ENCODE data around the gene ABCC1.
"Not testable (repeated sequence)": the region's sequence is repeated elsewhere in the genome, so short reads cannot be mapped to it uniquely, and the experiment has no call there.

ABCC1 gene

DNA sequence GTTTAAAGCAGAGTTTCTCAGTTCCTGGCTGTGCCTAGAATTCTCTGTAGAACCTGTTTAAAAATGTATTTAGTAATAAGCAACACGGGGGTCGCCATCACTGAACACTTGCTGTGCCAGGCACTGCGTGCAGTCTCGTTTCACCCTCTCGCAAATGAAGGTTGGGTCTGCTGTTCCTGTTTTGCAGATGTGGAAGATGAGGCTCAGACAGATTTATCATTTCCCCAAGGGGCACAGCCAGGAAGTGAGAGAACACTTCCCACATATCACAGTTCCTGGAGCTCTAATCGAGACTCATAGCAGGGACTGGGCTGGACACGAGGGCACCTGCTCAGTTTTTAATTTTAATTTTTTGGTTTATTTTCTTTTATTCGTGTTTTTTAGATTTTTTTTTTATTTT lies 151.2 kb downstream of the ABCC1 start:
- DNase-seq (ENCODE audit: low spot score): no peak
- Mint-ChIP-seq H3K4me3 (no peak overlapping the region), H3K4me1 (ENCODE audit: low read depth) (no peaks in the 10 kb centered on the region), H3K9me3 (no peaks in the 10 kb centered on the region), H3K27me3 (ENCODE audit: low read depth) (no peaks in the 10 kb centered on the region), H3K36me3 (ENCODE audit: low read depth) (peaks cover 58% of the 10 kb centered on the region), H3K27ac (no peak overlapping the region)

DNA sequence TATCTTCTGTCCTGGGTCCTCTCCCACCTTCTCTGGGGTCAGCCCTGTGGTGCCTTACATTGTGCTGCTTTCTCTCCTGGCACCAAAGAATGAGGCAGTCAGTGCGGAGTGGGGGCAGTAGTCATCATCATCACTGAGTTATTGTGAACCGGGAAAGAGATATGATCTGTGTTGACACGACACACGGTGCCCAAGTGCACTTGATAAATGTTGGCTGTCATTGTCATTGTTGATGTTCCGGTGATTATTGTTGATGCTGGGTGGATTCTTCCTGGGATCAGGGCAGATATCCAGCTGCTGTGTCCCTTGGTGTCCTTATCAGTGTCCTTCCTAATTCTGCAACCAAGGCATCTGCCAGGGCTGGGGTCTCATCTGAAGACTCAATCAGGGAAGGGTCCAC lies 152.2 kb downstream of the ABCC1 start:
- H3K27ac Mint-ChIP-seq: no peak overlapping the region
- no peak for DNase-seq (ENCODE audit: low spot score)
- H3K27me3 Mint-ChIP-seq (ENCODE audit: low read depth): no peaks in the 10 kb centered on the region
- H3K4me3 Mint-ChIP-seq: no peak overlapping the region
- H3K4me1 Mint-ChIP-seq (ENCODE audit: low read depth): no peaks in the 10 kb centered on the region
- H3K36me3 Mint-ChIP-seq (ENCODE audit: low read depth): peaks cover 58% of the 10 kb centered on the region
- no peaks in the 10 kb centered on the region for H3K9me3 Mint-ChIP-seq

DNA sequence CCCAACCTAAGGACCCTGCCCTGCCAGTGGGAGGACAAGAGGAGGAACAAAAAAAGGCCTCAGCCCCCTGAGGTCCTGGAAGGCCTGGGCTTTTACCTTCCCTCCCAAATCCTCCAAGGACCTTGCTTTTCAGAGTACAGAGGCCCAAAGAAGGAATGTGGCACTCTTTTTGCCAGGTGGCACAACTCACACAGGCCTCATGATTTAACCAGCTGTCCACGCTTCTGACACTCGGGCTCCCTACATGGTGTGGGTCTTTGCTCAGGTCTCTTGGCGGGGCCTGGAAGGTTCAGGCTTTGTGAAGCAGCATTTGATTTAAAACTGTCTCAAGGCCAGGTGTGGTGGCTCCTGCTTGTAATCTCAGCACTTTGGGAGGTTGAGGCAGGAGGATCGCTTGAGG lies 153.3 kb downstream of the ABCC1 start:
- DNase-seq (ENCODE audit: low spot score): no peak
- peaks cover 63% of the 10 kb centered on the region for H3K36me3 Mint-ChIP-seq (ENCODE audit: low read depth)
- H3K4me3 Mint-ChIP-seq: no peak overlapping the region
- H3K27me3 Mint-ChIP-seq (ENCODE audit: low read depth): no peaks in the 10 kb centered on the region
- H3K9me3 Mint-ChIP-seq: no peaks in the 10 kb centered on the region
- no peaks in the 10 kb centered on the region for H3K4me1 Mint-ChIP-seq (ENCODE audit: low read depth)
- H3K27ac Mint-ChIP-seq: no peak overlapping the region

DNA sequence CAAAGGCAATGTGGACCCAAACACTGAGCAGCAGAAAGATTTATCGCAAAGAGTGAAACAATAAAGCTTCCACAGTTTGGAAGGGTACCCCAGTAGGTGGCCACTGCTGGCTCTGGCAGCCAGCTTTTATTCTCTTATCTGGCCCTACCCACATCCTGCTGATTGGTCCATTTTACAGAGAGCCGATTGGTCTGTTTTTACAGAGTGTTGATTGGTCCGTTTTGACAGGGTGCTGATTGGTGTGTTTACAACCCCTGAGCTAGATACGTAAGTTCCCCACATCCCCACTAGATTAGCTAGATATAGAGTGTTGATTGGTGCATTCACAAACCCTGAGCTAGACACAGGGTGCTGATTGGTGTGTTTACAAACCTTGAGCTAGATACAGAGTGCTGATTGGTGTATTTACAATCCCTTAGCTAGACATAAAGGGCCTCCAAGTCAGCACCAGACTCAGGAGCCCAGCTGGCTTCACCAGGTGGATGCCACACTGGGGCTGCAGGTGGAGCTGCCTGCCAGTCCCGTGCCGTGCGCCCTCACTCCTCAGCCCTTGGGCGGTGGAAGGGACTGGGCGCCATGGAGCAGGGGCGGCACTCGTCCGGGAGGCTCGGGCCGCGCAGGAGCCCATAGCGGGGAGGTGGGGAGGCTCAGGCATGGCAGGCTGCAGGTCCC lies 154.9 kb downstream of the ABCC1 start:
- H3K27me3 Mint-ChIP-seq (ENCODE audit: low read depth); H3K4me3 Mint-ChIP-seq; H3K9me3 Mint-ChIP-seq; H3K4me1 Mint-ChIP-seq (ENCODE audit: low read depth); H3K27ac Mint-ChIP-seq; DNase-seq (ENCODE audit: low spot score): not testable (repeated sequence)
- peaks cover 61% of the 10 kb centered on the region for H3K36me3 Mint-ChIP-seq (ENCODE audit: low read depth)

DNA sequence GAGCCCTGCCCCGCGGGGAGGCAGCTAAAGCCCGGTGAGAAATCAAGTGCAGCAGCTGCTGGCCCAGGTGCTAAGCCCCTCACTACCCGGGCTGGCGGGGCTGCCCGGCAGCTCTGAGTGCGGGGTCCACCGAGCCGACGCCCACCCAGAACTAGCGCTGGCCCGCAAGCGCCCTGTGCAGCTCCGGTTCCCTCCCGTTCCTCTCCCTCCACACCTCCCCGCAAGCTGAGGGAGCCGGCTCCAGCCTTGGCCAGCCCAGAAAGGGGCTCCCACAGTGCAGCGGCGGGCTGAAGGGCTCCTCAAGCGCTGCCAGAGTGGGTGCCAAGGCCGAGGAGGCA lies 155.4 kb downstream of the ABCC1 start:
- not testable (repeated sequence) for DNase-seq (ENCODE audit: low spot score); H3K27me3 Mint-ChIP-seq (ENCODE audit: low read depth); H3K4me1 Mint-ChIP-seq (ENCODE audit: low read depth); H3K27ac Mint-ChIP-seq; H3K9me3 Mint-ChIP-seq; H3K4me3 Mint-ChIP-seq
- peaks cover 58% of the 10 kb centered on the region for H3K36me3 Mint-ChIP-seq (ENCODE audit: low read depth)

DNA sequence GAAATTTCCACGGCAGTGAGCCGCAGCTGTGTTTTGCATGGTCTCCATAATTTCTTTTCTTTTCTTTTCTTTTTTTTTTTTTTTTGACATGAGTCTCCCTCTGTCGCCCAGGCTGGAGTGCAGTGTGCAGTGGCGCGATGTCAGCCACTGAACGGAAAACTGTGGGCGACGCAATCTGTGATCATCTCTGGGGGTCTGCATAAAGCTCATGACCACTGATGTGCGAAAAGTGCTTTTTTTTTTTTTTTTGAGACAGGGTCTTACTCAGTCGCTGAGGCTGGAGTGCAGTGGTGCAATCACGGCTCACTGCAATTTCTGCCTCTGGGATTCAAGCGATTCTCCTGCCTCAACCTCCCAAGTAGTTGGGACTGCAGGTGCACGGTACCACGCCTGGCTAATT lies 156.2 kb downstream of the ABCC1 start:
- no peak for DNase-seq (ENCODE audit: low spot score)
- no peaks in the 10 kb centered on the region for H3K27me3 Mint-ChIP-seq (ENCODE audit: low read depth)
- no peak overlapping the region for H3K4me3 Mint-ChIP-seq
- H3K36me3 Mint-ChIP-seq (ENCODE audit: low read depth): peaks cover 60% of the 10 kb centered on the region
- no peaks in the 10 kb centered on the region for H3K9me3 Mint-ChIP-seq
- no peak overlapping the region for H3K27ac Mint-ChIP-seq
- no peaks in the 10 kb centered on the region for H3K4me1 Mint-ChIP-seq (ENCODE audit: low read depth)

DNA sequence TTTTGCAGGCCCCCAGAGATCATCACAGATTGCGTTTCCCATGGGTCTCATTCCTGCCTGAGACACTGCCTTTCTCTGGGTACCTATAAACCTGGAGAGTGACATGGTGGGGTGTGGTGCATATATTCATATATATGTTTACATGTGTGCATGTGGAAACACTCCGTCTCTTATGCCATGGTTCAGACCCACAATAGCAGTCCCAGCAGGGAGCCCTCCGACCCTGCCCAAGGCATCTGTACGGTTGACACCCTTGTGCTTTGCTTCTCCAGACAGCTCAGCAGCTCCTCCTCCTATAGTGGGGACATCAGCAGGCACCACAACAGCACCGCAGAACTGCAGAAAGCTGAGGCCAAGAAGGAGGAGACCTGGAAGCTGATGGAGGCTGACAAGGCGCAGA lies 157.1 kb downstream of the ABCC1 start:
- no peak overlapping the region for H3K4me3 Mint-ChIP-seq
- DNase-seq (ENCODE audit: low spot score): no peak
- H3K27ac Mint-ChIP-seq: no peak overlapping the region
- H3K4me1 Mint-ChIP-seq (ENCODE audit: low read depth): no peaks in the 10 kb centered on the region
- no peaks in the 10 kb centered on the region for H3K9me3 Mint-ChIP-seq
- peaks cover 65% of the 10 kb centered on the region for H3K36me3 Mint-ChIP-seq (ENCODE audit: low read depth)
- no peaks in the 10 kb centered on the region for H3K27me3 Mint-ChIP-seq (ENCODE audit: low read depth)

DNA sequence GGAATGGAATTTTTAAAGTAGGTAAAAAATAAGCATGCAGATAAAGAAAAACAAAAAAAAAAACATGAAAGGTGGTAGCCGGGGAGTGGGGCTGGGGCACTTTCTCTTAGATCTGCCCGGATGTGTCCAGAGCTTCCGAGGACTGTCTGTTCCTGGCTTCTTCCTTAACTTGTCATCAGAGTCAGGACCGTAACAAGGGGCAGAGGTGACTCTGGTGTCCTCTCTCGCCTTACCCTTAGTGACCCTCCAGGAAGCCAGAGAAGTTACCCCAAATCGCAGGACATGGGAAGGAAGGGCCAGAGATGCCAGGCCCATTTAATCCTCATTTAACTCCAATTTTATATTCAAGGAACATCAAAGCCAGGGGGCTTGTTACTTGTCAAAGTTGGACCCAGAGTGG lies 158.4 kb downstream of the ABCC1 start:
- H3K36me3 Mint-ChIP-seq (ENCODE audit: low read depth): peaks cover 66% of the 10 kb centered on the region
- H3K27me3 Mint-ChIP-seq (ENCODE audit: low read depth): no peaks in the 10 kb centered on the region
- no peak for DNase-seq (ENCODE audit: low spot score)
- no peak overlapping the region for H3K4me3 Mint-ChIP-seq
- H3K9me3 Mint-ChIP-seq: no peaks in the 10 kb centered on the region
- H3K27ac Mint-ChIP-seq: no peak overlapping the region
- no peaks in the 10 kb centered on the region for H3K4me1 Mint-ChIP-seq (ENCODE audit: low read depth)

DNA sequence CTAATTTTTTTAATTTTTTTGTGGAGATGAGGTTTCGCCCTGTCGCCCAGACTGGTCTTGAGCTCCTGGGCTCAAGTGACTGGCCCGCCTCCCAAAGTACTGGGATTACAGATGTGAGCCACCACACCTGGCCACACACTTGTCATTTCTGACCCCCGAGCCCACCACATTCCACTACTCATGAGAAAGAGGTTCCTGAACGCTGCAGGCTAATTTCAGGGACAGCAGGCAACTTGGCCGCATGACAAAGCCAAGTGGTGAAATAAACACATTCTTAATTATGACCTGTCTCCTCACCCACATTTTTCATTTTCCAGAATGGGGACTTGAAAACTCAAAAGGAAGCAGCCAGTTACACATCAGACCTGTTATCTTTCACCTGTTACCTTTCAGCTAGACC lies 159.3 kb downstream of the ABCC1 start:
- no peaks in the 10 kb centered on the region for H3K27me3 Mint-ChIP-seq (ENCODE audit: low read depth)
- no peaks in the 10 kb centered on the region for H3K4me1 Mint-ChIP-seq (ENCODE audit: low read depth)

DNA sequence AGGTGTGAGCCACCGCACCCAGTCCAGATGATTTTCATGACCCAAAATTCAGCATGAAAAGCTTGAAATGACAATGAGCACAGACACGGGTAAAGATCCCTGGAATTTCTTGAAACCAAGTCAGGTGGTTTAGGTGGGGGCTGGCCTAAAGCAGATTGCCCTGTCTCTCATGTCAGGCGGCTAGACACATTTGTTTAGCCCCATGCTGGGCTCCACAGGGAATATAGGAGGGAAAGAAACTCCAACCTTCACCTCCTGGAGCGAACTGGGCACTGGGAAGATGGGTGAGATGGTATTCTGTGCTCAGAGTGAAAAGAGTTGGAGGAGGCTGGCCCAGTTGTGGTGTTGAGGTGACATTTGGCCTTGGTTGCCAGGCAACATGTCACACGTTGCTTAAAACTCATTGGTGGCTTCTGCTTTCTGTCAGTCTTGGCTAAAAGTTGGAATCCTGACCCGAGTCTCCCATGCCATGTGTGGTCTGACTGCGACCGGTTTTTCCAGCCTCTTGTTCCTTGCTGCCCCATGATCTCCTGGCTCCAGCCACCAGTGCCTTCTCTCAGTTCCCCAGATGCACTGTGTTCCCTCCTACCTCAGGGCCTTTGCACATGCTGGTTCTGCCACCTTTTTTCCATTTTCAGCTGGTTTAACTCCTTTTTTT lies 160.2 kb downstream of the ABCC1 start:
- Mint-ChIP-seq H3K27ac (no peak overlapping the region), H3K4me3 (no peak overlapping the region), H3K27me3 (ENCODE audit: low read depth) (no peaks in the 10 kb centered on the region), H3K36me3 (ENCODE audit: low read depth) (peaks cover 67% of the 10 kb centered on the region), H3K4me1 (ENCODE audit: low read depth) (no peaks in the 10 kb centered on the region), H3K9me3 (no peaks in the 10 kb centered on the region)
- no peak for DNase-seq (ENCODE audit: low spot score)

More for the DNA sequence above, 159.3 kb downstream of the ABCC1 start:
- Mint-ChIP-seq H3K9me3 (no peaks in the 10 kb centered on the region), H3K4me3 (no peak overlapping the region), H3K36me3 (ENCODE audit: low read depth) (peaks cover 65% of the 10 kb centered on the region), H3K27ac (no peak overlapping the region)
- DNase-seq (ENCODE audit: low spot score): no peak

DNA sequence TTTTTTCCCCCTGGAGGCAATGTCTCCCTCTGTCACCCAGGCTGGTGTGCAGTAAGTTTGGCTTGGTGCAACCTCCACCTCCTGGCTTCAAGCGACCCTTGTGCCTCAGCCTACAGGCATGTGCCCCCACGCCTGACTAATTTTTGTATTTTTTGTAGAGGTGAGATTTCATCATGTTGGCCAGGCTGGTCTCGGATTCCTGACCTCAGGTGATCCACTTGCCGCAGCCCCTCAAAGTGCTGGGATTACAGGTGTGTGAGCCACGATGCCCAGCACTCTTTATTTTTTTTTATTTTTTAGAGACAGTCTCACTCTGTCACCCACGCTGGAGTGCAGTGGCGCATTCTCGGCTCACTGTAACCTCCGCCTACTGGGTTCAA lies 160.7 kb downstream of the ABCC1 start:
- Mint-ChIP-seq H3K9me3 (no peaks in the 10 kb centered on the region), H3K27me3 (ENCODE audit: low read depth) (no peaks in the 10 kb centered on the region), H3K4me3 (no peak overlapping the region), H3K27ac (no peak overlapping the region), H3K36me3 (ENCODE audit: low read depth) (peaks cover 72% of the 10 kb centered on the region), H3K4me1 (ENCODE audit: low read depth) (no peaks in the 10 kb centered on the region)
- no peak for DNase-seq (ENCODE audit: low spot score)

DNA sequence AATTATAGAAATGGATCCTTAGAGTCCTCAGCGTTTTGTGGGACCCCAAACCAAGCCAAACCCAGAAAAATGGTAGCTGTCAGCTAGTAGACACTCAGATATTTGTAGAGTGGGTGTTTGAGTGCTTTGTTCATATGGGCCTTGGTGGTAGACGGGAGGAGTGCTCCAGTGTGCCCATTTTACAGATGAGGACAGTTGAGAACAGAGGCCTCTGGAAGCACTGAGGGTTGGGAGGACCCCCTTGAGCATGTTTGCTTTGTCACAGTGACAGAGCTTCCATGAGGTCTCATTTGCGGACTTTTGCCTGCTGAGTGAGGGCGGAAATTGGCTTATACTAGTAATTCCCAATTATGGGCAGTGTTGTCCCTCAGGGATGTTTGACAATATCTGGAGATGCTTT lies 162.2 kb downstream of the ABCC1 start:
- H3K36me3 Mint-ChIP-seq (ENCODE audit: low read depth): peaks cover 76% of the 10 kb centered on the region
- no peak for DNase-seq (ENCODE audit: low spot score)

DNA sequence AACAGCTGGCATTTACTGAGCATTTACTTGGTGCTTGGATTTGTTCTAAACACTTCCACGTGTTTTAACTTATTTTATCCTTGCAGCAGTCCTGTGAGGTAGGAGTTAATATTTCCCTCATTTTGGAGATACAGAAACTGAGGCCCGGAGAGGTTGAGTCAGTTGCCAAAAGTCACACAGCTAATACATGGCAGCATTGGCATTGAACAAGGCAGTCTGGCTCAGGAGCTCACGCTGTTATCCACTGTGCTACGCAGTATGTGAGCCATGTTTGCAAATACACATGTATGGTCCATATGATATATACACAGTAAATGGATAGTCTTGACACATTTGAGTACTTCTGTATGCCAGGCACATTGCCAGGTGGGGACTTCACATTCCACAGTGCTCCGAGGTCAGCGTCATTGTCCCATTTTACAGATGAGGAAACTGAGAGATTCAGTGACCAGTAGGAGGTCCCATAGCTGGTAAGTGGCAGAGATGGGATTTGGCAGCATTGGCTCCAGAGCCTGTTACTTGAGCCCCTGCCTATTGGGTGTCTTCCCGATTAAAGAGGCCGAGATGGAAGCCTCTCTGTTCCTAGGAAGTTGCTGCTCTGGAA lies 163.1 kb downstream of the ABCC1 start:
- H3K4me1 Mint-ChIP-seq (ENCODE audit: low read depth): no peaks in the 10 kb centered on the region
- H3K9me3 Mint-ChIP-seq: peaks cover 7% of the 10 kb centered on the region
- no peak overlapping the region for H3K4me3 Mint-ChIP-seq
- no peaks in the 10 kb centered on the region for H3K27me3 Mint-ChIP-seq (ENCODE audit: low read depth)
- peaks cover 80% of the 10 kb centered on the region for H3K36me3 Mint-ChIP-seq (ENCODE audit: low read depth)
- DNase-seq (ENCODE audit: low spot score): no peak
- no peak overlapping the region for H3K27ac Mint-ChIP-seq

More for the DNA sequence above, 162.2 kb downstream of the ABCC1 start:
- H3K4me1 Mint-ChIP-seq (ENCODE audit: low read depth): no peaks in the 10 kb centered on the region
- H3K4me3 Mint-ChIP-seq: no peak overlapping the region
- H3K27ac Mint-ChIP-seq: no peak overlapping the region
- H3K27me3 Mint-ChIP-seq (ENCODE audit: low read depth): no peaks in the 10 kb centered on the region
- H3K9me3 Mint-ChIP-seq: peaks cover under 1% of the 10 kb centered on the region

DNA sequence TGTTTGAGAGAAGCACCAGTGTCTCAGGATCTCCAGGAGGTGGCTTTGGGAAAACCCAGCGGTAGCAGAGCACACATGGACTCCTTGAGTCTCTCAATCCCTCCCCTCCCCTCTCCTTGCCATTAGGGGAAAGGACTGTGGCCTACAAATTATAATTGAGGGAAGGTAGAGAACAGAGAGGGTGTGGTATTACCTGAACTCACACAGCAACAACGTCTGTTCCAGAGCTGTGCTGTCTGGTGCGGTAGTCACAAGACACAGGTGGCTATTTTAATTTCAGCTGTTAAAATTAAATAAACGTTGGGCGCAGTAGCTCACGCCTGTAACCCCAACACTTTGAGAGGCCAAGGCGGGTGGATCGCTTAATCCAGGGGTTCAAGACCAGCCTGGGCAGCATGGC lies 163.7 kb downstream of the ABCC1 start:
- H3K27ac Mint-ChIP-seq: no peak overlapping the region
- H3K36me3 Mint-ChIP-seq (ENCODE audit: low read depth): peaks cover 81% of the 10 kb centered on the region
- no peak for DNase-seq (ENCODE audit: low spot score)
- no peak overlapping the region for H3K4me3 Mint-ChIP-seq
- H3K9me3 Mint-ChIP-seq: peaks cover 11% of the 10 kb centered on the region
- no peaks in the 10 kb centered on the region for H3K4me1 Mint-ChIP-seq (ENCODE audit: low read depth)
- no peaks in the 10 kb centered on the region for H3K27me3 Mint-ChIP-seq (ENCODE audit: low read depth)

DNA sequence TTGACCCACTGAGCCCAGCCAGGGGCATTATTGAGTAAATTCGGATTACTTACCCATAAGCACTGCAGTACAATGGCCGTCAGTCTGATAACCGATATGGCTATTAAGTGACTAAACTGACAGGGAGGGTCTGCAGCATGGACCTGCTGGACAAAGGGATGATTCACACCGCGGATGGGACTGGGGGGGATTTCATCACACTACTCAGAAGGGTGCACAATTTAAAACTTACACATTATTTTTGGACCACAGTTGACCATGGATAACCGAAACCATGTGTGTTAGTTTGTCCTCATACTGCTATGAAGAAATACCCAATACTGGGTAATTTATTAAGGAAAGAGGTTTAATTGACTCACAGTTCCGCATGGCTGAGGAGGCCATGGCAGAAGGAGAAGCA lies 167.4 kb downstream of the ABCC1 start:
- Mint-ChIP-seq H3K36me3 (ENCODE audit: low read depth) (peaks cover 90% of the 10 kb centered on the region), H3K27me3 (ENCODE audit: low read depth) (no peaks in the 10 kb centered on the region), H3K27ac (no peak overlapping the region), H3K4me3 (no peak overlapping the region), H3K9me3 (peaks cover 17% of the 10 kb centered on the region), H3K4me1 (ENCODE audit: low read depth) (peaks cover 6% of the 10 kb centered on the region)
- DNase-seq (ENCODE audit: low spot score): no peak

Measured in T-helper 2 cell treated with Interferon-gamma antibody and Interleukin-4, amounts not matched to agents 5 μg/mL and 100 μg/mL, for 36 hours (primary cell).